B cell (primary cell): ENCODE measurements around the gene ZNF385A. TPM values are rescaled to one million over a fixed set of nuclear protein-coding genes. Genes with fewer than 3 reads are reported as not detected.

Experiments used
- ATAC-seq: fragments of 200-7000 bp; cut with Tn5 transposase; one replicate; pipeline ENCODE4 v1.10.0; 2021; ENCODE audit warnings: low read depth, mild to moderate bottlenecking, moderate number of reproducible peaks, moderate library complexity
- CTCF ChIA-PET: fragments of 350-600 bp; sonication (Branson Sonifier 250); formaldehyde crosslinking; loops from one replicate; lab custom pipeline; 2021; ENCODE audit warnings: antibody characterized with exemption, inconsistent platforms; lab: Charles Lee
- POLR2A ChIA-PET: fragments of 350-600 bp; sonication (Branson Sonifier 250); formaldehyde crosslinking; loops from one replicate; lab custom pipeline; 2021; ENCODE audit warnings: antibody characterized with exemption; lab: Charles Lee
- DNase-seq: peaks from one replicate; pipeline ENCODE4 v3.0.0; 2013
- H2AFZ ChIP-seq: 2 replicates; pipeline ENCODE4 v1.6.1; 2012; ENCODE audit warnings: mild to moderate bottlenecking, low read depth, low read length; ENCODE audit not compliant: insufficient read depth, poor library complexity, severe bottlenecking
- H3K27ac ChIP-seq, 2 donors: 1 replicate in 1 of 2; 2 replicates in 1 of 2; pipeline ENCODE4 v1.5.1; 2012 to 2013; ENCODE audit warnings: low read length in 2 of 2, mild to moderate bottlenecking in 2 of 2, moderate library complexity in 1 of 2
- H3K27me3 ChIP-seq, 4 experiments: fragments of 200-600 bp in 1 of 4; sonication (generic) in 1 of 4; replicated peaks in 1 of 4; 1 replicate in 2 of 4; 2 replicates in 2 of 4; pipeline versions ENCODE4 v1.6.1 to v1.7.0; 2013 to 2016; ENCODE audit warnings: low read length in 3 of 4, mild to moderate bottlenecking in 2 of 4, mixed read lengths in 1 of 4, moderate library complexity in 1 of 4; ENCODE audit not compliant: insufficient read depth in 4 of 4, control insufficient read depth in 3 of 4; ENCODE audit errors: control extremely low read depth in 1 of 4
- H3K36me3 ChIP-seq, 2 experiments: replicated peaks in 1 of 2; 1 replicate in 1 of 2; 2 replicates in 1 of 2; pipeline versions ENCODE4 v1.6.1 to v1.7.1; 2013; ENCODE audit warnings: low read length in 1 of 2; ENCODE audit not compliant: insufficient read depth in 2 of 2, control insufficient read depth in 1 of 2; ENCODE audit errors: control extremely low read depth in 1 of 2, extremely low read depth in 1 of 2
- H3K4me1 ChIP-seq, 2 donors: fragments of 200-600 bp in 1 of 2; sonication (generic) in 1 of 2; 1 replicate in 1 of 2; 2 replicates in 1 of 2; pipeline versions ENCODE4 v1.5.1 to v1.6.1; 2013 to 2017; ENCODE audit warnings: low read length in 2 of 2; ENCODE audit not compliant: control insufficient read depth in 2 of 2, insufficient read depth in 2 of 2
- H3K4me2 ChIP-seq: replicated peaks from 2 replicates; pipeline ENCODE3; 2012; ENCODE audit warnings: mild to moderate bottlenecking, low read depth, low read length; ENCODE audit not compliant: poor library complexity, severe bottlenecking
- H3K4me3 ChIP-seq, 5 experiments: fragments of 200-600 bp in 1 of 5; sonication (generic) in 1 of 5; 1 replicate in 3 of 5; 2 replicates in 2 of 5; pipeline versions ENCODE4 v1.5.1 to v1.7.0; 2011 to 2016; ENCODE audit warnings: low read length in 4 of 5, mild to moderate bottlenecking in 4 of 5, low read depth in 2 of 5, control low read depth in 1 of 5, moderate library complexity in 1 of 5; ENCODE audit not compliant: insufficient read depth in 1 of 5; ENCODE audit errors: control extremely low read depth in 1 of 5, extremely low read depth in 1 of 5
- H3K79me2 ChIP-seq: fragments of 200-600 bp; sonication (generic); one replicate; pipeline ENCODE4 v1.6.0; 2016; ENCODE audit warnings: low read length; ENCODE audit not compliant: control insufficient read depth, insufficient read depth
- H3K9ac ChIP-seq: fragments of 200-600 bp; sonication (generic); 2 replicates; pipeline ENCODE4 v1.6.1; 2017; ENCODE audit warnings: mild to moderate bottlenecking, low read length, moderate library complexity
- H3K9me3 ChIP-seq, 3 donors: one replicate each; pipeline versions ENCODE4 v1.6.1 to v1.7.1; 2013; ENCODE audit warnings: low read length in 2 of 3; ENCODE audit not compliant: control insufficient read depth in 2 of 3, insufficient read depth in 1 of 3; ENCODE audit errors: control extremely low read depth in 1 of 3
- H4K20me1 ChIP-seq: 2 replicates; pipeline ENCODE4 v1.6.0; 2012; ENCODE audit warnings: mild to moderate bottlenecking, low read length; ENCODE audit not compliant: insufficient read depth, control insufficient read depth, poor library complexity, severe bottlenecking
- H3K27ac Mint-ChIP-seq: one replicate; pipeline ENCODE4 v1.8.0; 2021; ENCODE audit warnings: mixed read lengths
- H3K27me3 Mint-ChIP-seq: one replicate; pipeline ENCODE4 v1.8.0; 2021; ENCODE audit warnings: mixed read lengths
- H3K4me1 Mint-ChIP-seq: one replicate; pipeline ENCODE4 v1.8.0; 2021; ENCODE audit warnings: mixed read lengths
- H3K4me3 Mint-ChIP-seq: one replicate; pipeline ENCODE4 v1.8.0; 2021; ENCODE audit warnings: mixed read lengths
- H3K9me3 Mint-ChIP-seq: one replicate; pipeline ENCODE4 v1.8.0; 2022; ENCODE audit warnings: mixed read lengths; ENCODE audit not compliant: insufficient read depth
- CTCF ChIP-seq: fragments of 200-600 bp; IDR thresholded peaks from one replicate; pipeline ENCODE4 v1.8.0; 2022; ENCODE audit warnings: antibody characterized with exemption, mild to moderate bottlenecking
- EZH2 ChIP-seq: IDR thresholded peaks from 2 replicates; pipeline ENCODE4 v1.6.1; 2012; ENCODE audit warnings: borderline replicate concordance, low read depth, mild to moderate bottlenecking, moderate library complexity, low read length; ENCODE audit not compliant: insufficient read depth, poor library complexity, severe bottlenecking
- WGBS: methylation state at CpG from one replicate; pipeline ENCODE4 v1.1.5; 2013; ENCODE audit warnings: missing lambda C conversion rate; ENCODE audit not compliant: insufficient coverage; 5-methylcytosine and 5-hydroxymethylcytosine counted together
- intact Hi-C: fragments of 100-400 bp; cut with micrococcal nuclease; formaldehyde crosslinking; loops from one replicate; pipeline ENCODE4 v1.10.0; 2022
- polyA plus RNA-seq: library from polyadenylated mRNA; depleted of rRNA; stranded (reverse); fragments of >200 nt; gene quantifications from 2 replicates; pipeline ENCODE4 v1.2.3, GENCODE V29; 2012
- total RNA-seq, 2 donors: library from RNA; stranded (reverse); fragments of 120-200 nt in 1 of 2; gene quantifications; 1 replicate in 1 of 2; 2 replicates in 1 of 2; pipeline versions ENCODE4 v1.2.3 to v1.2.4, GENCODE V29; 2013 to 2022

ZNF385A gene
- total and polyA plus RNA-seq, 2 donors (not counting 1 experiment from before 2014, with no cell fraction given), result 4.9 to 5.1 TPM

- 86% methylated on average over 1 of the region's 2 CpGs for WGBS
- intact Hi-C loops, result loop anchor here (2.0 kb wide), 1 partner anchor 141 kb away; no protein-coding TSS in a partner anchor
These were observed 26.9 kb downstream of the ZNF385A start for GRCh38 chr12:54357506-54358190.

More at GRCh38 chr12:54357506-54358190, 26.9 kb downstream of the ZNF385A start:
- ChIA-PET CTCF (interaction anchor here (2.1 to 7.8 kb wide), 6 partner anchors 10 to 143 kb away, joined by 4 to 42 read pairs (median 18); partner anchors contain the start of gene COPZ1), POLR2A (interaction anchor here (1.4 kb wide), 1 partner anchor 32 kb away, joined by 11 read pairs; the partner anchor contains the start of gene COPZ1)
- no peaks in the 10 kb centered on the region for H3K9me3 Mint-ChIP-seq
- Histone ChIP-seq H2AFZ (peak overlapping the region; percentile 99), H3K4me2 (peak overlapping the region; percentile 96), H4K20me1 (no peaks in the 10 kb centered on the region), H3K79me2 (no peaks in the 10 kb centered on the region), H3K27me3 (no peaks in the 10 kb centered on the region), H3K4me1 (peaks cover 12 to 17% of the 10 kb centered on the region in 2 donors), H3K9me3 (no peaks in the 10 kb centered on the region), H3K36me3 (no peaks in the 10 kb centered on the region), H3K4me3 (no peak overlapping the region), H3K27ac (no peak overlapping the region), H3K9ac (no peak overlapping the region)
- no peak for DNase-seq
- no peaks in the 10 kb centered on the region for H3K27me3 Mint-ChIP-seq
- TF ChIP-seq CTCF, result no peak
- TF ChIP-seq EZH2, result no peak
- H3K27ac Mint-ChIP-seq, result no peak overlapping the region
- no peak overlapping the region for H3K4me3 Mint-ChIP-seq
- ATAC-seq, result no peak
- H3K4me1 Mint-ChIP-seq, result peaks cover 7% of the 10 kb centered on the region
